GM21515 (cell line): ENCODE measurements around the gene SNX10.

Source experiments
- ATAC-seq: cut with Tn5 transposase; IDR thresholded peaks from one replicate; pipeline ENCODE4 v1.9.1; 2021; ENCODE audit not compliant: unreplicated experiment

SNX10 gene

DNA sequence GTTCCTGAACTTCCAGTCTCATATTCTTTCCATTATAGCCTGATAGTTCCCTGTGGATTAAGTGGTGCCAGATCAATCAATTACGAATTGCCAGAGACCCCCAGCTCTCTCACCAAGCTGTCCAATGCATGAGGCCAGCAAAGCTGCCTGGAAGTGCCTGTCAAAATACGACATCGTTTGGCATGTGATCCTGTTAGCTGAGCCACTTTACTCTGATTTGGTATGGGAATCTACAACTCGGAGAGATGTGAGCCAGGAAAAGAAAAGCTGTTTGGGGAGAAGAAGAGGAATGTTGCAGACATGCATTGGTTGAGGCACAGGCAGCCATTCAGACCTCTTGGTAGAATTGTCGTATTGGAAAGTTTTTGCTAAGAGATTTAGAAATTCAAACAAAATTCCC, 3.9 kb downstream of the SNX10 start:
- no peak for ATAC-seq

DNA sequence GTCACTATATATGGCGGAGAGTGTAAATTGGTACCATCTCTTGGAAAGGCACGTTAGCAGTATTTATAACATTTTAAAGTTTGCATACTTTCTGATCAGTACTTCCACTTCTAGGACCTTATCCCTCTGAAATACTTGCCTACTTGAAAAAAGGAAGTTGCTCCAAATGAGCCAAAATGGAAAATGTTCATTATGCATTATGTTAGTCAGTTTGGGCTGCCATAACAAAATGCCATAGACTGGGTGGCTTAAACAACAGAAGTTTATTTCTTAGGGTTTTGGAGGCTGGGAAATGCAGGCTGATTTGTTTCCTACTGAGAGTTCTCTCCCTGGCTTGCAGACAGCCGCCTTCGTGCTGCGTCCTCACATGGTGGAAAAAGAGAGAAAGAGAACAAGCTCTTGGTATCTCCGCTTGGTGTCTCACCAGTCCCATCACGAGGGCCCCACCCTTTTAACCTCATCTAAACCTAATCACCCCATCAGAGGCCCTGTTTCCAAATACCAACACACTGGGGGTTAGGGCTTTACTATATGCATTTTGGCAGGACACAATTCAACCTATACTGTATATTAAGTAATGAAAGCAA, 6.9 kb downstream of the SNX10 start:
- ATAC-seq = no peak

DNA sequence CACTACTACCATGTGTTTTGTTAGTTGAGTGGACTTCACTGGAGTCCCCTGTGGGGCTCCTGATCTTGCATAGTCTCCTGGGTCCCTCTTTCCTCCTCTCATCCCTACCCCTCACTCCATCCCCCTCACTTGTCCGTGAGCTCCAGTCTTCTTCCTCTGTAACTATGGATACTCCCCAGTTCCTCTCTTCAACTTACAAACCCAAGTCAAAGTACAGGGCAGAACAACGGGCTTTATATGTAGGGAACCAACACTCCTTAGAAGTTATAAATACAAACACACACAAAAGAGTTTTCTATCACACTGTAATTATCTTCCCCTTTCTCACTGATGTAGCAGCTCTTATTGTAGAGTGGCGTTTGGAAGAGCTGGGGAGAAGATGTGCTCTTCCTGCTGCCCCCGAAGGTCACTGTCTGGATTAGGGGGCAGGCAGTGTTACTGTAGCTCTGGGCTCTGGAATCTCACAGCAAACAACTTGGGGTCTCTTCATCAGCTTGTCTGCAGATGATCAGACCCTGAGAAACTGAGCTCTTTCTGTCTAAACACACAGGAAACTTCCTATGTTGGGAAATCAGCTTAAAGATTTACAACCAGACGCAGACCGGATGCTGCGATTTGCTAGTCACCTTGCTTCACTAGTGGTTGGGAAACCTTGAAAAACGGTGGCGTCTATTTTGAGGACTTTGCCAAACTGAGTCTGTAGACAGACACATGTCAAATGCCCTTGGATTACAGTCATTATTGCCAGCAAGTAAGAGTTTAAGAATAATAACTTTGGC, 13.6 kb downstream of the SNX10 start:
- no peak for ATAC-seq

GRCh38 chr7:26305869-26306665, 14.4 kb downstream of the SNX10 start:
- ATAC-seq = no peak

DNA sequence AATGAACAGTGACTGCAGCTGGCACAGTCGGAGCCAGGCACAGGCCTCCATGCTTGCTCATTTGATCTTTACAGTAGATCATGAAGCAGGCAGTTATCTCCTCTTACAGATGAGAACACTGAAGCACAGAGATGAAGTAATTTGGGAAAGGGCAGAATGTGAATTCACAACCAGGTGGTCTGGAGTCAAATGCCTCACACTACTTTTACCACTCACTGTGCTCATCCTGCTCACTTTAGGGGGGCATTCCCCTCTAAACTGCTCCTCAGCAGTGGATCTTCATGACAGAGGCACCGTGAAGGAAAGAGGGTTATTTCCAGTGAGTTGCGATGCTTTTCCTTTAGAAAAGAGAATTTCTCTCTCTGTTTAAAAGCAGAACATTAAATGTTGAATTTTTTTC, 15.1 kb downstream of the SNX10 start:
- no peak for ATAC-seq

- ATAC-seq = no peak
Observed at GRCh38 chr7:26307226-26307625, 15.6 kb downstream of the SNX10 start.

DNA sequence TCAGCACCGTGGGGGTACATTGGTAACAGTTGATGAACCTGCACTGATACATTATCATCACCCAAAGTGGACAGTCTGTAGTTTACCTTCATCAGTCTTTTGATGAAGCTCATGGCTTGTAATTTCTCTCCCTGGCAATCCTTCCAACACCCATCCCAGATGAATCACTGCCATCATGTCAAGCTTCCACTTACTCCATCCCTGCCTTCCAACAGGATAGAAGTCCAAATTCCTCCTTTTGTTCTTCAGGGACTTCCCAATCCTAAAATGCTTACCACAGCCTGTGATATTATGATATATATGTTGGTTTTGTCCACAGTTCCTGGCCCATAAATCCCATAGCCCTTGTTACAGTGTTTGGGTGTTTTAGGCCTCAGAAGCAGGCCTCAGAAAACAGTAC, 16.1 kb downstream of the SNX10 start:
- no peak for ATAC-seq

- no peak for ATAC-seq
Observed at GRCh38 chr7:26308551-26308950, 16.9 kb downstream of the SNX10 start.

- ATAC-seq = no peak
Observed at GRCh38 chr7:26309089-26309488, 17.4 kb downstream of the SNX10 start.

- no peak for ATAC-seq
Observed at GRCh38 chr7:26311798-26312197, 20.1 kb downstream of the SNX10 start.

DNA sequence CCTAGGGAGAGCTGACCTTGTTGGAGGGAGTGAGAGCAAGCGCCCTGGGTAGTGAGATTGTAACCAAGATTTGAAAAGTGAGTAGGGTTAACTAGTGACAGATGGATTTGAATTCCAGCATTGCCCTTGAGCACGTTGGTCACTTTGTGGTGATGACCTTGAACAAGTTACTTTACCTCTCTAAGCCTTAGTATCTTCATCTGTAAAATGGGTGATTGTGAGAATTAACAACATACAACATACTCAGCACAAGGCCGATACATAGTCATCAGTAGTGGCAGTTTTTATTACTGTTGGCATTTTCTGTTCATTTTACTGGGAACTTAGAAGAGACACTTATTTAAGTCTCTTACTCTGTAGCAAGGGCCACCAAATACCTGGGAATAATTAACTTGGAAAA, 25.5 kb downstream of the SNX10 start:
- no peak for ATAC-seq

DNA sequence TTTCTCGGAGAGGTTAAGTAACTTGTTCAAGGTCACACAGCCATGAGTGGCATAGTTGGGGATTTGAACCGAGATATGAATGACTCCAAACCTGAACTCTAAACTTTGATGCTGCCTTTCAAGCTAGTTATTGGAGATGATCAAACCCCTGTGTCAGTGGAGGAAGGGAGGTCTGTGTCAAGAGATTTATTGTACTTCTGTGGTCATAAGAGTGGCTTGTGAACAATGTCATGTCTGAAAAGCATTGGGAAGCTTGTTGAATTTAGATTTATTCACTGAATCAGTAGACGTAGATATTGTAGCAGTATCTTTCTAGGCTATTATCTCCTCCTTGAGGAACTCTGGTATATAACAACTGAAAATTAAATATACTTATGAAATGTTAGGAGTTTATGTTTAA, 27.3 kb downstream of the SNX10 start:
- ATAC-seq = no peak

DNA sequence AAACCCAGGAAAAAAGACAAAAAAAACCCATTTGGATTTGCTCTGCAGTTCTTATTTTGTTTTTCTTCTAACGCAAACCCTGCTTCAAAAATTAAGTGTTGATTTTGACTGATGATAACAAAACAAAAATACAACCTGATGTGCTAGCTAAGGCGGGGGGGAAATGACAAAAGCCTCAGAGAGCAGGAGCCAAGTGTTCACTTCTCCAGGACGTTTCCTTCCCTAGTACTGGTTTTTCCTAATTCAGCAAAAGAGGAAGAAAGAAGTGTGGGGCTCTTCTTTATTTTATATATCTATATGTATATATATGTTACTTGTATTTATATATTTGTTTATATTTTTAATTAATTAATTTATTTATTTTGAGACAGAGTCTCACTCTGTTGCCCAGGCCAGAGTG, 28.0 kb downstream of the SNX10 start:
- ATAC-seq = no peak

DNA sequence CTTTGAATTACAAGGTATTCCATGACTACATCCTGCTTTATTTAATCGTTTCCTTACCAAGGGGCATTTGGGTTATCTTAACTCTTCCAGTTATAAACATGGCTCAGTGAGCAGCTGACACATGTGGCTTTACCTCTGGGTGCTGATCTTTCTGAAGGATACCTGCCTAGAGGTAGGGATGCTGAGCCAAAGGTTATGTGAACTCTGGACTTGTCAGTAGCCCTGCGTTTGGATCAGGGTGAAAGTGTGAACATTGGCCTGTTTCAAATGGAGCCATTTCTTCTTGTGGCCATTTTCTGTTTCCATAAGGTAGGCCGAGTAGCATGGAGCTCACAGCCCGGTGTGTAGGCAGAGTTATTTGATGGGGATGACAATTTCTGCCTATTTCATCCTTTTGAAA, 29.2 kb downstream of the SNX10 start:
- ATAC-seq = no peak

GRCh38 chr7:26321435-26321834, 29.8 kb downstream of the SNX10 start:
- no peak for ATAC-seq

DNA sequence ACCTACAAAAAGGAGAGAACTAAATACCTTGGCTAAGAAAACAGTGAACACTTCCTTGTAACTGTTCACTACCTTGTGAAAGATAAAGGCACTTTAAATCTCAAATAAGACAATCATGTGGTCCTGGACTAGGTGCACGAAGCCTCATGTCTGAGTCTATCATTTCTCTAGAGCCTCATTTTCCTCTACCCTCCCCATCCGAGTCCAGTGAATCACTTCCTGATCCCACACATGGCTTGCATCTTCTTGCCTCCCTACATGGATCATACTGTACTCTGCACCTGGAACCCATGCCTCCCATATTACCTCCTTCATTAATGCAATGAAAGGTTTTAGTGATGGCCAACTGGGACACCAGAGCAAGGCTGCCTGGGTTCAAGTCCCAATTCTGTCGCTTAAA, 34.5 kb downstream of the SNX10 start:
- no peak for ATAC-seq

DNA sequence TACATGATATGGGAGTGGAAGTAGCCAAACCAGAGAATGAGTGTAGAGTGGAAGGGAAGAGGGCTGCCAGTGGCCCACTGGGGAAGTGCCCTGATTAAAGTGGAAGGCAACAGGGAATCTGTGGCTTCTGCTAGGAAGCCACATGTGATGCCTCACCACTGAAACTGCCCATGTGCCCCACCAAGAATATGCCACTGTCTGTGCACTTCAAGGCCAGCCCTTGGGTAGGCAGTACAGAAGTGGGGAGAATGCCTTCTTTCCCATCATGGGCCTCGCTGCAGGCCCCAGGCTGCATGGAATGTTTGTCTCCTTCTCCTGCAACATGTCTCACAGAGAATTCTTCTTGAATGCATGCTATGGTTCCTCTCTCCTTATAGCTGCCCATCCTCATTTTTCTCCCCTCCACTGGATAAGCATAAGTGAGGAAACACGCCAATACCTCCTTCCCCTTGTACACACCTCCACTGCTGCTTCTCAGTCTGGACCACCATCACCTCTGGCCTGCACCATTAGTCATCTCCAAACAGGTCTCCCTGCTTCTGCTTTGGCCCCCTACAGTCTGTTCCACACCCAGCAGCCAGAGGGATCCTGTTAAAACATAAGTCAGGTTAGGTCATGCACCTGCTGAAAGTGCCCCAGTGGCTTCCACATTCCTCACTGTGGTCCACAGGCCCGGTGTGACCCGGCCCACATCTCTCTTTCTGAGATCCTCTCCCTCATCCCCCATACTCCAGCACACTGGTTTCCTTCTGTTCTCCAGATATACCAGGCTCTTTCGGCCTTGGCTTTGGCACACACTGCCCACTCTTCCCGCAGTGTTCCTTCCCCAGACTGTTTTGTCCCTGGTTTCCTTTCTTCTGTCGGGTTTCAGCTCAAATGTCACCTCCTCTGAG, 37.1 kb downstream of the SNX10 start:
- ATAC-seq = no peak

GRCh38 chr7:26329520-26330255, 38.0 kb downstream of the SNX10 start:
- no peak for ATAC-seq

DNA sequence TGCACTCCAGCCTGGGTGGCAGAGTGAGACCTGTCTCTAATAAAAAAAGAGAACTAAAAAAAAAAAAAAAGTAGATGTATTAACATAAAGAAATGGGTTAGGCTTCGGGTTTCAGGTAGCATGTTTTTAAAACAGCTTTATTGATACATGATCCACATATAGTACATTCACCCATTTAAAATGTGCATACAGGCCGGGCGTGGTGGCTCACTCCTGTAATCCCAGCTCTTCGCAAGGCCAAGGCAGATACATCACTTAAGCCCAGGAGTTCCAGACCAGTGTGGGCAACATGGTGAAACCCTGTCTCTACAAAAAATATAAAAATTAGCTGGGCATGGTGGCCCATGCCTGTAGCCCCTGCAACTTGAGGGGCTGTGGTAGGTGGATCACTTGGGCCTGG, 39.5 kb downstream of the SNX10 start:
- ATAC-seq = no peak

DNA sequence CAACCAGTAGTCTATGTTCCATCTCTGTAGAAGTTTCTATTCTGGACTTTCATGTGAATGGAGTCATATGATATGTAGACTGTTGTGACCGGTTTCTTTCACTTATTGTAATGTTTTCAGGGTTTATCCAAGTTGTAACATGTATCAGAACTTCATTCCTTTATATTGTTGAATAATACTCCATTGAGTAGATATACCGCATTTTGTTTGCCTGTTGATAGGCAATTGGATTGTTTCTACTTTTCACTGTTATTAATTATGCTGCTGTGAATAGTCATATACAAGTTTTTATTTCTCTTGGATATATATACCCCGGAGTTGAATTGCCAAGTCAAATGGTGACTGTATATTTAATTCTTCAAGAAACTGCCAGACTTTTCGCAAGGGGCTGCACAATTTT, 40.1 kb downstream of the SNX10 start:
- ATAC-seq = no peak
